HL-60/S4 (cell line): ENCODE measurements around the gene TSPEAR.
"Not testable (repeated sequence)": the region's sequence is repeated elsewhere in the genome, so short reads cannot be mapped to it uniquely, and the experiment has no call there.

Experiments used
- in situ Hi-C: fragments of 300-500 bp; cut with MboI; formaldehyde crosslinking; loops from 2 replicates; pipeline ENCODE4 v1.14.3; 2022; ENCODE audit warnings: low sequenced_read_pairs

TSPEAR gene

DNA sequence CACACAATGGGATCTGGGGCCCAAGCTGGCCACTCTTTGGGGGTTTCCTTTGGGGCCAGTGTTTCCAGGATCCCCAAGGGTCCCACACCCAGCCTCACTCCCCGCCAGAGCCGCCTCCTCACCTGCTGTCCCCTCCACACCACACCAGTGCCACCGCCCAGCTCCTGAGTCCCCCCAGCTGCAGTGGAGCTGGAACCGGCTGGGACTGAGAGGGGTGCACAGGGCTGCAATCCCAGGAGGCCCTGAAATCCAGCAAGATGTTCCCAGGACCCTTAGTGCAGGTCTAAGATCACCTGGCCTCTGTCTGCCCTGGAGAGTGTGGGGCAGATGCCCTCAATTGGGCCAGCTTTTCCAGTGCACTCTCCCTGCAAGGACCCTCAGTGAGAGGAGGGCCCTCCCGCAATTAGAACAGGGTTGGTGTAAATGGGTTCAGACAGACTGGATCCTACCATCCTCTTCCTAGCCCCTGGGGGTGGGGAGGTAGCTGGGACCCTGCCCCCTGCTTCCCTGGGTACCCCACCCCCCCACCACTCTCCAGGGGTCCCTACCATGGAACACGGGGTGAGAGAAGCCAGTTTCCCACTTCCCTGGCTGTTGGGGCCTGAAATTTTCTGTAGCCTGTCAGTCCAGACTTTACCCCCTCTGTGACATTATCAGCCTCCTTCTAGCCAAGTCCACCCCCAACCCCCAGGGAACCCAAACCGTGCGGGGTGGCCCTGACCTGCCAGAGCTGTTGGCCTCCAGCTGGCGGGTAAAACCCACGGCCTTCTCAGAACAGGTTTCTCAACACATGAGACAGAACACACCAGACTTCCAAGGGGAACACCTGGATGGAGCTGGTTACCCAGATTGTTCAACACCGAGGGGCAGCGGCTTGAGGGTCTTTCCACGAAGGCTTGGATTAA is 7.4 kb downstream of the TSPEAR start:
- in situ Hi-C loops, result no loop called here

DNA sequence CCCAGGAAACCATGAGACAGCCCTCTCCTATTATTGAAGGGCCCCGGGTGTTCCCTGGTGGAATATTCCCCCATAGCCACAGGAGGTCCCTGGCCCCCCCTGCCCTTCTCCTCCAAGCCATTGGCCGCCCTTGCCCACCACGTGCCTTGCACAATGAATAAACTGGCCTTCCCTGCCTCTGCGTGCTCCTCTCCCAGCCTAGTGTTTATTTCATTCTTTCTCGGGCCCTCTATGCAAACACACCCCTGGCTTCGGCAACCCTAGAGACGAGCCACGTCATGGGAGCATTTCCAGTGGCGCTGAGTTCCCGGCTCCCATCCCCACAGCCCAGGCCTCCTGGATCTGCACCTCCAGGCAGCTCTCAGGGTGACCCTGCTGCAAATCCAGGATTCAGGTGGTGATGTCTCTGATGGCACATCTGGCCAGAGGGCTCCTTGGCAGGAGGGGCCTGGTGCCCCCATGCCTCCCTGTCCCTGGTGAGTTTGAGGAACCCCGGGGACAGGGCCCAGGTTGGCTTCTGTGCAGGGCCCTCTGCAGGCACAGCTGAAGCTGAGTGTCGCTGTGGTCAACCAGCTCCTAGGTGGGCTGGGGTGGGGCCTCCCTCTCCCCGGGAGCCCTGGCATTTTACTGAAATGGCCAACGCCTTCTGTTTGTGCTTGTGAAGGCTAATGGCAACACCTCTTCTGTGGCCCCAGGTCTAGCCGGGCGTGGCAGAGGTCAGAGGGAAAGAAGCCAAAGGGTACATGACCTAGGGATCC is 8.2 kb downstream of the TSPEAR start:
- in situ Hi-C loops, result no loop called here

DNA sequence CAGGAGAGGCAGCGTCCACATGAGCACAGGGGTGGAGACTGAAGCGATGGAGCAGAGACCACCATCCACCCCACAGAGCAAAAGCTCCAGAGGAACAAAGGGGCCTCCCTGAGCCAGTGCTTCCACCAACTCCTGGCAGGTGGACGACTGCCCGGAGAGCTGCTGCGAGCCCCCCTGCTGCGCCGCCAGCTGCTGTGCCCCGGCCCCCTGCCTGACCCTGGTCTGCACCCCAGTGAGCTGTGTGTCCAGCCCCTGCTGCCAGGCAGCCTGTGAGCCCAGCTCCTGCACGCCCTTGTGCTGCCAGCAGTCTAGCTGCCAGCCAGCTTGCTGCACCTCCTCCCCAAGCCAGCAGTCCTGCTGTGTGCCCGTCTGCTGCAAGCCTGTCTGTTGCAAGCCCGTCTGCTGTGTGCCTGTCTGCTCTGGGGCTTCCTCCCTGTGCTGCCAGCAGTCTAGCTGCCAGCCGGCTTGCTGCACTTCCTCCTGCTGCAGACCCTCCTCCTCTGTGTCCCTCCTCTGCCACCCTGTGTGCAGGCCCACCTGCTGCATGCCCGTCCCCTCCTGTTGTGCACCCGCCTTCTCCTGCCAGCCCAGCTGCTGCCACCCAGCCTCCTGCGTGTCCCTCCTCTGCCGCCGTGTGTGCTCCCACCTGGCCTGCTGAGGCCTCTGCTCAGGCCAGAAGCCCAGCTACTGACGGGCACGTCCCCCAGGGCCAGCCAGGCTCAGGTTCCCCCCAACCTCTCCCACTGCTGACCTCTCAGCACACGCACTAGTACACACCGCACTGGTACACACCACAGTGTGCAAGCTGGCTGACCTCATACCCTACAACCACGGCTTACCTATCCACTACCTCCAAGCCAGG is 9.0 kb downstream of the TSPEAR start:
- in situ Hi-C loops, result no loop called here

DNA sequence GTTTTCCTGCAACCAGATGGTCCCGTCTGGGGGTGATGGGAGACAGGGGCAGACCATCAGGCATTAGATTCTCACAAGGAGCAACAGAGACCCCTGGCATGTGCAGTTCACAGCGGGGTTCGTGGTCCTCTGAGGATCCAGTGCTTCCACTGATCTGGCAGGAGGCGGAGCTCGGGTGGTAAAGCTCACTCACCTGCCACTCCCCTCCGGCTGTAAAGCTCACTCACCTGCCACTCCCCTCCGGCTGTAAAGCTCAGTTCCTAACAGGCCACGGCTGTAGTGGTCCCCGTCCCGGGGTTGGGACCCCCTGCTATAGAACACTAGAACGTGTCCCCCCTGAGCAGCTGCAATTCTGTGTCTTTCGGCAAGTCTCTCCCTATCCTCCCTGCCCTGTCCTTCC is 9.8 kb downstream of the TSPEAR start:
- in situ Hi-C loops, result no loop called here

DNA sequence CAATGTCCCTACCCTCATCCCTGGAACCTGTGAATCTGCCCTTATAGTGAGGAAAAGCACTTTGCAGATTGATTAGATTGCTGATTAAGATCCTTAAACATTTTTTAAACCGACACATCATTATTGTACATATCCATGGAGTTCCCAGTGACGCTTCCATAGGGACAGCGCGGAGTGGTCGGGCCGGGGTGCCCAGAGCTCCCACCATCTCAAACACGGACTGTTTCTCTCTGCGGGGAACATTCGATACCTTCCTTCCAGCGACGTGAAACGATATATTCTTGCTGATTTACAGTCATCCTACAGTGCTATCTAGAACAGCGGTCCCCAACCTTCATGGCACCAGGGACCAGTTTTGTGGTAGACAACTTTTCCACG is 10.4 kb downstream of the TSPEAR start:
- in situ Hi-C loops, result no loop called here

DNA sequence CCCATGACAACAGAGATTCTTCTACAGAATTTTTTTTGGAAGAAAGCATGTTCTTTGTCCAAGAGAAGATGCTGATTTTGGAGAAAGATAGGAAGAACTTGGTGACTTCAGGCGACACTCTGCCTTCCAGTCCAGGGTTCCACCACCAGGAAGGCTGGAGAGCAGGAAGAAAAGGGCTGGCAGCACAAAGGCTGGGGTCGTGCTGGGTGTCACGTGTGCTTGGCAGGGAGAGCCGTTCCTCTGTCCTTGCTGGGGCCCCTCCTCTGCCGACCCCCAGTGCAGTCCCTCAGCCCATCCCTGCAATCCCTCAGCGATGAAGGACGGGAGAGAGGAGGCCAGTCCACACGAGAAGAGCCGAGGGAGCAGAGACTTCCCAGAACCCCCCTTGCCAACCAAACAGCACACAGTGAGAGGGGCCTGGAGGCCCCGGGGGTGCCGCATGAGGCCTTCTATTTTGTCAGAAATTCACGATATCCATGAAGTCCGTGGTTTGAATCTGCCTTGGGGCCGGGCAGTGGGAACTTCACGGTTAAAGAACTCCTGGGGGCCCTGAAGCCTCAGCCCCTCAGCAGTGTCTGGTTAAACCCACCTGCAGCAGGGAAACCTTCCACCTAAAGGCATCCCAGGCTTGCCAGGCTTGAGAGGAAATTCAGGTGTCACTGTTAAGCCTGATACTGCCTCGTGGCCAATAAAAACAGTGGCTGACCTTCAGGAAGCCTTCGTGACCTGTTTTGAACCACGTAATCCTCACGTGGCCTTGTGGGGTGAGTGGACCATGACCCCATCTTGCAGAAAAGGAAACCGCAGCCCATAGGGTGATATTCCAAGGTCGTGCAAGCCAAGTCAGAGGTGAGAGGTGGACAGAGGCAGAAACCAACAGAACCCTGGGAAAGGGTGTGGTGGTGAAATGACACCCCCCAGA is 11.0 kb downstream of the TSPEAR start:
- in situ Hi-C loops, result no loop called here

DNA sequence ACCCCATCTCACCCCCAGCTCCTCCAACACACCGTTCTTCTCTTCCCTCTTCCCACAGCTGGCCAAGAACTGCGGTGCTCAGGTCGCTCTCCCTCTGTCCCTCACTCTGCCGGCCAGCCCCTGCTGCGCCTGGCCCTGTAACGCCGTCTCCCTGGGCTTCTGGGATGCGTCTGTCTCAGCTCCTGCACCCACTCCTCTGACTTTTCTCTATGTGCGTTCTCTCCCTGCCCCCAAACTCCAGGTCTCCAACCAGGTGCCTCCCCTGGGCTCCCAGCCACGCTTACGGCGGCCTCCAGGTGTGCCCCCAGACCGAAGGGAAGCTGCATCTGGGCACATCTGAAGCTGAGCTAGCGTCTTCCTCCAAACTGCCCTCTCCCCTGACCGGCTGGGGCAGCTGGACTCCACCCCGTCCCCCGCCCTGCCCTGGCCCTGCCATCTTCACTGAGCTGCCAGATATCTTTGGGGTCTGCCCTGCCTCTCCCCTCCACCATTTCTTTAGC is 11.8 kb downstream of the TSPEAR start:
- in situ Hi-C loops, result no loop called here

DNA sequence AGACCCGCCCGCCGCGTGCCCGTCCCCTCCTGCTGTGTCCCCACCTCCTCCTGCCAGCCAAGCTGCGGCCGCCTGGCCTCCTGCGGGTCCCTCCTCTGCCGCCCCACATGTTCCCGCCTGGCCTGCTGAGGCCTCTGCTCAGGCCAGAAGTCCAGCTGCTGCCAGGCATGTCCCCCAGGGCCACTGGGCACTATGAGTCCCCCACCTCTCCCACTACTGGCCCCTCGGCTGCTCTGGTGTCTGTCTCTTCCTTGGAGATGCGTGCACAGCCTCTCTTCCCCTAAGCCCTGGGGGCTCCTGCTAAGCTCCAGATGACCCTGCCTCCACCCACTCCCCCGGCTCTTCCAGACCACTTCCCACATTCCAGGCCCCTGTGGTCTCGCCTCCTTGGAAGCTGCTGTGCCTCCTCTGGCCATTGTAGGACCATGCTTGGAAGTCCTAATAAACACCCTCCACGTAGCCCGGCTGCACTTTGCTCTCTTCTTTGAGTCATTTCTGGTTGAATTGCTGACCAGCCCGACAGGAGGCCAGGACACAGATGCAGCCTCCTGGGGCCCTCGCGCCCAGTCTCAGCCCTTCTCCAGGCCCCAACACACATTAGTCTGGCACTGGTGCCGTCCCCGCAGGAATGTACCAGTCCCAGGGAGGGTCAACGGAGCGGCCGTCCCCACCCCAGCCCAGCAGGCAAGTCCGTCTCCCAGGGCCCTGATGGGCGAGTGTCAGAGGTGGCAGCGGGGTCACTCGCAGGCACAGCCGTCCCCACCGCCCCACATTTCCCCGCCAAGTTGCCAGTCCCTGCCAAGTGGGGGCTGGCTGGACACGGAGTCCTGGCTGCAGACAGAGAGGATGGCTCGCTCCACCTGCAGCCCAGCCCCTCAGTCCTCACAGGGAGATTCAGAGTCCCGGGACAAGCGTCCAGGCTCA is 13.3 kb downstream of the TSPEAR start:
- in situ Hi-C loops, result no loop called here

DNA sequence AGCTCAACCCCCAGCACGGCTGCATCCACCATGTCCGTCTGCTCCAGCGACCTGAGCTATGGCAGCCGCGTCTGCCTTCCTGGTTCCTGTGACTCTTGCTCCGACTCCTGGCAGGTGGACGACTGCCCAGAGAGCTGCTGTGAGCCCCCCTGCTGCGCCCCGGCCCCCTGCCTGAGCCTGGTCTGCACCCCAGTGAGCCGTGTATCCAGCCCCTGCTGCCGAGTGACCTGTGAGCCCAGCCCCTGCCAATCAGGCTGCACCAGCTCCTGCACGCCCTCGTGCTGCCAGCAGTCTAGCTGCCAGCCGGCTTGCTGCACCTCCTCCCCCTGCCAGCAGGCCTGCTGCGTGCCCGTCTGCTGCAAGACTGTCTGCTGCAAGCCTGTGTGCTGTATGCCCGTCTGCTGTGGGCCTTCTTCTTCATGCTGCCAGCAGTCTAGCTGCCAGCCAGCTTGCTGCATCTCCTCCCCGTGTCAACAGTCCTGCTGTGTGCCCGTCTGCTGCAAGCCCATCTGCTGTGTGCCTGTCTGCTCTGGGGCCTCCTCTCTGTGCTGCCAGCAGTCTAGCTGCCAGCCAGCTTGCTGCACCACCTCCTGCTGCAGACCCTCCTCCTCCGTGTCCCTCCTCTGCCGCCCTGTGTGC is 14.1 kb downstream of the TSPEAR start, which contains the start of gene KRTAP10-12:
TSS of gene KRTAP10-12 (plus strand) at position 1 of the 639 bp plus-strand sequence. CDS start at position 31, 30 bp downstream.
- in situ Hi-C loops, result not testable (repeated sequence)

DNA sequence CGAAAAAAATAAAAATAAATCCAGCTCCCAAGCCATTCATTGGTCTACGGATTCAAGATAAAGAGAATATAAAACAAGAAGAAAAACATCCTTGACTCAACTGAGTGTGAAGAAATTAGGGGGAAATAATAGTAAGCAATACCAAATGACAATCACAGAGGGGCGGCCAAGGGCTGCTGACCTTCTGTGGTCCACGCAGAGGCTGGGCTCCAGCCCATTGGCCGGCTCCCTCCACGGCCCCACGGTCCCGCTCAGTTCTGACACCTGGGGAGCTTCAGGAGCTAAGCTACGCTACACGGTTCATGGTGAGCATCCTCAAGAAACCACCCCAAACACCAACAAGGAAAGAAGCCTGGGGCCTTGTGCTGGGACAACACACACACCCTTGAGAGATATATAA is 14.8 kb downstream of the TSPEAR start:
- in situ Hi-C loops, result no loop called here

DNA sequence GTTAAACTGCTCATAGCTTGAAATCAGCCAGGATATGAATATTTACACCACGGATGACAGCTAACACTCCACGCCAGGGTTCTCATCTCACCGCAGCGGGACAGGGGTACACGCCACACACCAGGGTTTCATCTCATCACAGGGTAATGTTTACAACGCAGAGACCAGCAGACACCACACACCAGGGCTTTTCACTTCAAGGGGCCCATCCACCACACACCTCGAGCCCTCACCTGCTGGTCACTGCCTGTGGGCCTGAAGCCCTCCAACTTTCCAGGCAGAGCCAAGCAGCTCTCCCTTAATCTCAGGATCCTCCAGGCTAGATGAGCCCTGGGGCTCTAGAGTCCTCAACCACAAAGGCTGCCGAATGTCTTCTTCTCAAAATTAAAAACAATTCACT is 15.7 kb downstream of the TSPEAR start:
- in situ Hi-C loops, result no loop called here

DNA sequence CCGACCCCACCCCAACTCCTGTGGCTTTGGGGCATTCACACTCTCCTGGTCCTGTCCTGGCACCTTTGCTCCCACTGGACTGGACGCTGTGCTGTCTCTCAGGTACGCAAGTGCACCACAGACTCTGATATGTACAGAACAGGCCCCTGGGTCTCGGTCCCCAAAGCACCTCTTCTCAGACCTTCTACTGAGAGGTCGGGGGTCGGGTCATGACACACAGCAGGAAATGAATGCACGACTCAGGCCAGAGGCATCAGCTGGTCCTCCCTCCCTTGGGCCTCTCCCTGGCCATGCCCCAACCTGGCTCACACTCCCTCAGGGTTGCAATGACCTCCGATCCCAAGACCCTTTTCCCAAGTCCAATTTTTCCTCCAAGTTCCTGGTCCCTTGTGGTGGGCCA is 16.2 kb downstream of the TSPEAR start:
- in situ Hi-C loops, result no loop called here

DNA sequence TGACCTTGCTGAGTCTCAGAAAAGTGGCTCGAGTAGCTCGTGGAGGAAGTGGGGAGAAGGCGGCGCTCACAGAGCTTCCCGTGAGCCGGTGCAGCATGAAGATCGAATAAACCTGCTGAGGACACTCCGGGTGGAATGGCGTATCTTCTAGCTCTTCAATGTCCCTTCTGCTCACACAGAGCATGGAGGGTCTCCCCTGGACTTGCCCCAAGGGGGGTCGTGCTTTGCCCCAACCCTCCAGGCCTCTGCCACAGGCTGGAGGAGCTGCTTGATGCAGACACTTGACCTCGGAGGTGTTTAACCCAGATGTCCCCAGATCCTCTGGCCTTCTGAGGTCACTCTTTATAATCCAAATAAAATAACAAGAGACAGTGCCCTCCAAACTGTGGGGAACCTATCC is 16.6 kb downstream of the TSPEAR start:
- in situ Hi-C loops, result no loop called here

DNA sequence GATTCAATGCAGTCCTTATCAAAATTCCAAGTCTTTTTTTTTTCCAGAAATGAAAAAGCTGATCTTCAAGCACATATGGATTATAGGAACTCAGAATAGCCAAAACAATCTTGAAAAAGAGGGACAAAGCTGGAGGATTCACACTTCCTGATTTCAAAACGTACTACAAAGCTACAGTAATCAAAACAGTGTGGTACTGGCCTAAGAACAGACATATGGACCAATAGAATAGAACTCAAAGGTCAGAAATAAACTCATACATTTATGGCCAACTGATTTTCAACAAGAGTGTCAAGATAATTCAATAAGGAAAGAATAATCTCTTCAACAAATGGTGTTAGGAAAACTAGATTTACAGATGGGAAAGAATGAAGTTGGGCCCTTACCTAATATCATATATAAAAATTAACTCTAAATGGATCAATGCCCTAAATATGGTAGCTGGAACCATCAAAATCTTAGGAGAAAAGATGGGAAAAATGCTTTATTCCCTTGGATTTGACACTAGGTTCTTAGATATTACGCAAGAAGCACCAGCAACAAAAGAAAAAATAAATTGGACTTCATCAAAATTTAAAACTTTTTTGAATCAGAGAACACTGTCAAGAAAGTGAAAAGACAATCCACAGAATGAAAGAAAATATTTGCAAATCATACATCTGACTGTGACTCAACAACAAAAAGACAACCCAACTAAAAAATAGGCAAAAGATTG is 18.4 kb downstream of the TSPEAR start:
- in situ Hi-C loops, result no loop called here

DNA sequence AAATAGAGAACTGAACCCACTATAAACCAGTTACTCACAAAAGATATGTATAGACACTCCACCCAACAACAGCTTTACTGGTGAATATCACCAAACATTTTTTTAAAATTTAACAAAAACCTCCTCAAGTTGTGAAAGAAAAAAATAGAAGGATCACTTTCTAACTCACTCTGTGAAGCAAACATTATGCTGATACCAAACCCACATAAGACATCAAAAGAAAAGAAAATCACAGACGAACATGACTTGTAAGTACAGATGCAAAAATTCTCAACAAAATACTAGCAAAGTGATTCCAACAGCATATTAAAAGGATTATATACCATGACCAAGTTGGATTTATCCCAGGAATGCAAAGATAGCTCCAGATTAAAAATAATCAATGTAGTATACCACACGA is 19.7 kb downstream of the TSPEAR start:
- in situ Hi-C loops, result no loop called here

DNA sequence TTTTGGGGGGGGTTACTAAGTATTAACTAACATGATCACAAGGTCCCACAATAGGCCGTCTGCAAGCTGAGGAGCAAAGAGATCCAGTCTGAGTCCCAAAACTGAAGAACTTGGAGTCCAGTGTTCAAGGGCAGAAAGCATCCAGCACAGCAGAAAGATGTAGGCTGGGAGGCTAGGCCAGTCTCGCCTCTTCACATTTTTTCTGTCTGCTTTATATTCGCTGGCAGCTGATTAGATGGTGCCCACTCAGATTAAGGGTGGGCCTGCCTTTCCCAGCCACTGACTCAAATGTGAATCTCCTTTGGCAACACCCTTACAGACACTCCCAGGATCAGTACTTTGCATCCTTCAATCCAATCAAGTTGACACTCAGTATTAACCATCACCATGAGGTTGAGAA is 21.6 kb downstream of the TSPEAR start:
- in situ Hi-C loops, result not testable (repeated sequence)

DNA sequence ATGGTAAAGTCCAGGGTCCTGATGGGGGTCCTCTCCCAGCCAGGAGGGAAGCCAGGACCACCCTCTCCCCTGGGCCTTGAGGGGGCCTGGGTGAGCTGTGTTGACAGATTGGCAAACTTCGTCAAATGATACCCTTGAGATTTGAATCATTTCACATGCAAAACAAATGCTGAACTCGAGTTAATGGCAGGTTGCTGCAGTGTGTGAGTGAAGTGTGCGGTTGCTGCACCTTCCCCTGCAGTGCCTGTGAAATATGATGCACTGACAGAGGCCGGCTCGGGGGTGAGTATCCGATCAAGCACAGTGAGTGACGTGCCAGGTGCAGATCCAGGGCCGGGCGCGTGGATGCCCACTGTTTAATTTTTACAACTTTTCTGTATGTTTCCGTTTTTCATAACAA is 23.7 kb downstream of the TSPEAR start:
- in situ Hi-C loops, result no loop called here
